ENCODE data around the gene RBMS3. TPM values are rescaled to one million over a fixed set of nuclear protein-coding genes. Genes with fewer than 3 reads are reported as not detected.
A peak's percentile ranks its signal among the peaks of the same experiment; 100 is the strongest.

Gene RBMS3
- total and polyA plus RNA-seq, 3 donors from 2014 or later = 5.6 to 36.2 (median 19.7) TPM

DNA sequence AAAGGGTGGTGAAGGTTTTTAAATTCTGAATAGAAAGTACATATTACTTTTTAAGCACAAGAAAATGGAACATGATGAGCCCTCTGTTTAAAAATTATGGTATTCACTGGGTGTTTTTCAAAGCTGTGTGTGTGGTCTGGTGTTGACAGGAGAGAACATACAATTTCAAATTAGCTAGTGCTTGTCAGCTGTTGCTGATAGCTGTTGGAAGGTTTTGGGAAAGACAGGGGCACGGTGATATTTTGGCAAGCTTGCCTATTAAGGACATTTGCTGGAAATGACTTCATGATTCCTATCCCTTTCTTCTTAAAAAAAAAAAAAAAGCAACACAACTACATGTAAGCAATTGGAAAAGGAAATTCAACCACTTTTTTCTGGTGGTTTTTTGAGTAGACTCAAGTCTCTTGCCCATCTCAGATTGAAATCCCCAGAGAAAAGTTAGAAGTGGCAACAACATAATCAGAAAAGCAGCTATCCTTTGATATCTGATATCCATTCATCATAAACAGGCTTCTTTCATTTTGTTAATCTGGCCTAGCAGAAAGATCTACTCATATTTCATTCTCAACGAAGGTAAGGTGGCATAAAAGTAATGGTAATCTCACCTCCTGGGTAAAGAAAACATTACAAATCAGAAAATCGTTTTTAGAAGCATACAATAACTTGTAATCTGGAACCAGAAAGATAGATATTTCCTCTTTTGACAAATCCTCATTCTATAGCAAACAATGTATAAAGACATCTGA lies 130.0 kb downstream of the RBMS3 start:
- Histone ChIP-seq H3K36me3 (ENCODE audit: low read depth, missing control alignments) (no peaks in the 10 kb centered on the region), H3K27me3 (no peaks in the 10 kb centered on the region), H3K4me1 (peaks cover 17% of the 10 kb centered on the region), H3K4me3 (no peak overlapping the region), H3K27ac (peak overlapping the region; percentile 52 to 68), H3K9me3 (no peaks in the 10 kb centered on the region)
- peak; percentile 36 for DNase-seq
- intact Hi-C loops (cut with DNase I; ENCODE audit: low total_unique reads) = no loop called here
- TF ChIP-seq, protein P1, sequence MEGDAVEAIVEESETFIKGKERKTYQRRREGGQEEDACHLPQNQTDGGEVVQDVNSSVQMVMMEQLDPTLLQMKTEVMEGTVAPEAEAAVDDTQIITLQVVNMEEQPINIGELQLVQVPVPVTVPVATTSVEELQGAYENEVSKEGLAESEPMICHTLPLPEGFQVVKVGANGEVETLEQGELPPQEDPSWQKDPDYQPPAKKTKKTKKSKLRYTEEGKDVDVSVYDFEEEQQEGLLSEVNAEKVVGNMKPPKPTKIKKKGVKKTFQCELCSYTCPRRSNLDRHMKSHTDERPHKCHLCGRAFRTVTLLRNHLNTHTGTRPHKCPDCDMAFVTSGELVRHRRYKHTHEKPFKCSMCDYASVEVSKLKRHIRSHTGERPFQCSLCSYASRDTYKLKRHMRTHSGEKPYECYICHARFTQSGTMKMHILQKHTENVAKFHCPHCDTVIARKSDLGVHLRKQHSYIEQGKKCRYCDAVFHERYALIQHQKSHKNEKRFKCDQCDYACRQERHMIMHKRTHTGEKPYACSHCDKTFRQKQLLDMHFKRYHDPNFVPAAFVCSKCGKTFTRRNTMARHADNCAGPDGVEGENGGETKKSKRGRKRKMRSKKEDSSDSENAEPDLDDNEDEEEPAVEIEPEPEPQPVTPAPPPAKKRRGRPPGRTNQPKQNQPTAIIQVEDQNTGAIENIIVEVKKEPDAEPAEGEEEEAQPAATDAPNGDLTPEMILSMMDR (IDR thresholded peaks at IDR 0.05) = no peak
- no peak for TF ChIP-seq POLR2A (IDR thresholded peaks at IDR 0.05)
- WGBS, 2 donors = 47 to 60% methylated on average over 3 of the region's 3 CpGs

DNA sequence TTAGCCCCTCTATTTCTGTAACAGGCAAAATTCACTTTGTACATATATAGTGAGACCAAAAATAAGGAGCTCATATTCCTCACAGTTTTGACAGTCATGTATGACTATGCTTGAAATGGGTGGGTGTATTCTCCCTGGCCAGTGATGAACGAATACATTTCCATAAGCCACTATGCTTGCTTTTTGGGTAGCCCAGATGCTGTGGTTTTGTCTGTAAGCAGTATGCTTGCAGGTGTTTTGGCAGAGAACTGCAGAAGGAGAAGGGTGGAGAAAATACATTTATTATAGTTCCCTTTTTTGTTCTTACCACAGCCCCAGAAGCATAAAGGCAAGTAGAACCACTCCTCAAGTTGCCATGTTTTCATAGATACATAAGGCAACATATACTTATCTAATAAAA lies 131.2 kb downstream of the RBMS3 start:
- Histone ChIP-seq H3K9me3 (no peaks in the 10 kb centered on the region), H3K4me1 (peaks cover 17% of the 10 kb centered on the region), H3K36me3 (ENCODE audit: low read depth, missing control alignments) (no peaks in the 10 kb centered on the region), H3K4me3 (no peak overlapping the region), H3K27ac (no peak overlapping the region), H3K27me3 (no peaks in the 10 kb centered on the region)
- intact Hi-C loops (cut with DNase I; ENCODE audit: low total_unique reads) = no loop called here
- no peak for DNase-seq
- 74 to 80% methylated on average over 1 of the region's 1 CpG for WGBS, 2 donors
- TF ChIP-seq POLR2A (IDR thresholded peaks at IDR 0.05) = no peak
- TF ChIP-seq, protein P1 (IDR thresholded peaks at IDR 0.05) = no peak

DNA sequence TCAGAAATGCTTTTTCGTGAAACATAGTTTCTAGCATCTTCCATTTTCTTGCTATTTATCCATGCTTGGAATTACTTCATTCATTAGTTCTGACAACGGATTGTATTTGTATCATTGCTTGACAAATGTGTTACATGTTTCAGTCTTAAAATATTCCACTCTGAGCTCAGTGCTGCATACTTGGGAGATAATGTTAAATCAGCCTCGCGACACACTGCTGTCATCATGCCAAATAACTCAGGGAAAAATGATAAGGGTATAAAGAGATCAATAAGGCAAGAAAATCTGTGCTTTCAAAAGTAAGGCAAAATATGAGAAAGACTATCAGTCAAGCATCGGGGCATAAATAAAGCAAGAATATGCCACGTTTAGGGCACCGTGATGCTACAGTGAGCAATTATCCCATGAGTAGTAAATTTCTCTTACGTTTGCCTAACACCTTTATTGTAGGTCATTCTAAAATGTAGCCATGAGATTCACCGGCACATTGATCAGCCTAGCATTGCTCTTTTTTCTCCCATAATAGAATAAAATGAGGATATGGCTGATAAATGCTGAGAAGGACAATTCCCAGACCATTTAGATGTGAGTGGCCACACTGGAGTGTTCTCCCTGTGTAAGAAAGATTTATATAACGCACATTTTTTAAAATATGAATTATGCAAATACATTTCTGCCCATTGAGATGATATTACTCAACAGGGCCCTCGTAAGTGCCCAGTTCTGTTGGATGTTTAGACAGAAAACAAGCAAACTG lies 133.8 kb downstream of the RBMS3 start:
- Histone ChIP-seq H3K4me3 (no peak overlapping the region), H3K9me3 (no peaks in the 10 kb centered on the region), H3K36me3 (ENCODE audit: low read depth, missing control alignments) (no peaks in the 10 kb centered on the region), H3K27ac (peak overlapping the region; percentile 6 to 32), H3K27me3 (no peaks in the 10 kb centered on the region), H3K4me1 (peaks cover 13% of the 10 kb centered on the region)
- 45 to 50% methylated on average over 11 of the region's 11 CpGs for WGBS, 2 donors
- no peak for TF ChIP-seq POLR2A (IDR thresholded peaks at IDR 0.05)
- TF ChIP-seq, protein P1 (IDR thresholded peaks at IDR 0.05) = no peak
- DNase-seq = no peak
- intact Hi-C loops (cut with DNase I; ENCODE audit: low total_unique reads) = no loop called here

DNA sequence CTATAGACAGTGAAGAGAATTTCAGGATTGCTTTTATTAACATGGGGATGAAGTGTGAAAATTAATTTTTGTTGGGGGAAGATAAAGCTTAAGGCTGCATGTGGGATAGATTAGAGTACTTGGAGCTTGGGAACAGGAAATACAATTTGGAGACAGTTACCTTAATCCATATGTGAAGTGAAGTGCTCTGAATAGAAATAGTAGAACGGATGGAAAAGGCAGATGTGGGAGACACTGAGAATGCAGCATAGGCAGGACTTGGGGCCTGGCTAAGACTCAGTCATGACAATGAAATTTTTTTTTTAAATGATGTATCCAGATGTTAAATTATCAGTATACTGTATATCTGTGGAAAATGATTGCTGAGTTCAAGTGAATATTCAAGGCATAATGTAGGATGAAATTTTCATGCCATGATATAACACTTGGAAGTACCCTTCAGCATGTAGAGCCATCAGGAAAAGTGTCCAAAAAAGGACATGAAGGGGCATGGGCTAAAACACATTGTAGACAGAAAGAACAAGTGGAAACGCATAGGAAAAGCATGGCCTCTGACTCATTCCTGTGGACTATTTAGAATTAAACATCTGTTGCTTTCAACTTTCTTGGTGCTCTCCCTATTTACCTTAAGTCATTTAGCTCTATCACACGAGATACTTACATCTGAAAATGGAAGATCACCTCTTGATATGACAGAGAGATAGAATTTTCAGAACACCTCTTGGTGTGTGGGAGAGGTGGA lies 134.8 kb downstream of the RBMS3 start:
- 65 to 85% methylated on average over 3 of the region's 3 CpGs for WGBS, 2 donors
- TF ChIP-seq POLR2A (IDR thresholded peaks at IDR 0.05) = no peak
- TF ChIP-seq, protein P1 (IDR thresholded peaks at IDR 0.05) = no peak
- Histone ChIP-seq H3K9me3 (no peaks in the 10 kb centered on the region), H3K36me3 (ENCODE audit: low read depth, missing control alignments) (no peaks in the 10 kb centered on the region), H3K27me3 (no peaks in the 10 kb centered on the region), H3K27ac (no peak overlapping the region), H3K4me1 (peaks cover 7% of the 10 kb centered on the region), H3K4me3 (no peak overlapping the region)
- DNase-seq = no peak
- intact Hi-C loops (cut with DNase I; ENCODE audit: low total_unique reads) = no loop called here
